HepG2 (cell line): ENCODE data around the gene NRIP2. TPM values are rescaled to one million over a fixed set of nuclear protein-coding genes. Genes with fewer than 3 reads are reported as not detected.

ENCODE experiments used
- FOXA1 ChIP-seq, 2 experiments: fragments of 450-650 bp in 1 of 2; sonication (generic) in 1 of 2; formaldehyde crosslinking in 1 of 2; IDR thresholded peaks; 2 replicates each; pipeline versions ENCODE4 v1.4.0 to v1.6.1; 2016 to 2020; ENCODE audit warnings: missing genetic modification reagents in 1 of 2
- FOXA3 ChIP-seq: IDR thresholded peaks from 2 replicates; pipeline ENCODE4 v1.6.1; 2016; ENCODE audit warnings: missing genetic modification reagents, missing compliant biosample characterization
- HNRNPH1 ChIP-seq: fragments of 200-400 bp; formaldehyde crosslinking; optimal IDR thresholded peaks from 2 replicates; pipeline ENCODE3; 2017; ENCODE audit warnings: mild to moderate bottlenecking, low read depth, low read length
- NR2F6 ChIP-seq, 2 experiments: IDR thresholded peaks; 2 replicates each; pipeline ENCODE4 v1.6.1; 2016; ENCODE audit warnings: antibody characterized with exemption in 1 of 2, mild to moderate bottlenecking in 1 of 2
- TCF7 ChIP-seq: sonication (generic); IDR thresholded peaks from 2 replicates; pipeline ENCODE4 v1.6.1; 2016; ENCODE audit warnings: antibody characterized with exemption, low read depth
- ZFP62 ChIP-seq: sonication (generic); formaldehyde crosslinking; IDR thresholded peaks from 2 replicates; pipeline ENCODE4 v1.4.0; 2020; ENCODE audit warnings: missing genetic modification reagents
- ZFY ChIP-seq: sonication (generic); formaldehyde crosslinking; IDR thresholded peaks from 2 replicates; pipeline ENCODE4 v1.4.0; 2020; ENCODE audit warnings: missing genetic modification reagents
- ZNF3 ChIP-seq: IDR thresholded peaks from 2 replicates; pipeline ENCODE4 v1.7.0; 2017; ENCODE audit warnings: inconsistent platforms
- ZNF460 ChIP-seq: sonication (generic); formaldehyde crosslinking; IDR thresholded peaks from 2 replicates; pipeline ENCODE4 v1.5.1; 2020; ENCODE audit warnings: missing genetic modification reagents, mild to moderate bottlenecking, borderline replicate concordance
- ZNF609 ChIP-seq: sonication (generic); formaldehyde crosslinking; IDR thresholded peaks from 2 replicates; pipeline ENCODE4 v1.4.0; 2020; ENCODE audit warnings: mild to moderate bottlenecking, missing genetic modification reagents, borderline replicate concordance
- ZNF746 ChIP-seq: sonication (generic); formaldehyde crosslinking; IDR thresholded peaks from 2 replicates; pipeline ENCODE4 v1.8.0; 2022; ENCODE audit warnings: mild to moderate bottlenecking, missing genetic modification reagents
- ZNF781 ChIP-seq: sonication (generic); formaldehyde crosslinking; IDR thresholded peaks from 2 replicates; pipeline ENCODE4 v1.5.1; 2020; ENCODE audit warnings: borderline replicate concordance, mild to moderate bottlenecking, missing genetic modification reagents; ENCODE audit errors: not compliant biosample characterization
- polyA plus RNA-seq, 8 experiments: library from polyadenylated mRNA; depleted of rRNA in 3 of 8; stranded (reverse) in 7 of 8; unstranded in 1 of 8; fragments of >200 nt; fragmentation: Illumina TruSeq in 4 of 8; extraction: Trizol in 4 of 8; gene quantifications; 2 replicates each; pipeline versions ENCODE4 v1.2.1 to v1.2.3, GENCODE V29; 2011 to 2016; ENCODE audit warnings: low read depth in 4 of 8, missing spikeins in 1 of 8, mixed read lengths in 1 of 8; ENCODE audit not compliant: insufficient read depth in 1 of 8
- total RNA-seq, 5 experiments: library from RNA; depleted of rRNA; stranded (reverse); fragments of >200 nt; fragmentation: Illumina TruSeq; extraction: Trizol; gene quantifications; 2 replicates each; pipeline ENCODE4 v1.2.3, GENCODE V29; 2016; ENCODE audit warnings: low read depth in 1 of 5
- TF ChIP-seq, protein P1 (sequence below), 2 experiments: sonication (generic) in 1 of 2; formaldehyde crosslinking in 1 of 2; IDR thresholded peaks; 2 replicates each; pipeline versions ENCODE4 v1.5.1 to v1.6.1; 2011 to 2020; ENCODE audit warnings: borderline replicate concordance in 1 of 2, low read depth in 1 of 2, low read length in 1 of 2, mild to moderate bottlenecking in 1 of 2, missing genetic modification reagents in 1 of 2, moderate library complexity in 1 of 2
- TF ChIP-seq, protein P2 (sequence below): sonication (generic); formaldehyde crosslinking; IDR thresholded peaks from 2 replicates; pipeline ENCODE4 v1.4.0; 2020; ENCODE audit warnings: mild to moderate bottlenecking, missing genetic modification reagents
- TF ChIP-seq, protein P3 (sequence below): sonication (generic); formaldehyde crosslinking; IDR thresholded peaks from 2 replicates; pipeline ENCODE4 v1.8.0; 2022; ENCODE audit warnings: missing genetic modification reagents, mild to moderate bottlenecking, borderline replicate concordance
- TF ChIP-seq, protein P4 (sequence below): sonication (generic); formaldehyde crosslinking; IDR thresholded peaks from 2 replicates; pipeline ENCODE4 v1.4.0; 2020; ENCODE audit warnings: missing genetic modification reagents, borderline replicate concordance

NRIP2 gene
- total and polyA plus RNA-seq, 2 of the 13 experiments (the other 11 are each of a cell fraction or from before 2014, with no cell fraction given), result not detected

- TF ChIP-seq, protein P1, sequence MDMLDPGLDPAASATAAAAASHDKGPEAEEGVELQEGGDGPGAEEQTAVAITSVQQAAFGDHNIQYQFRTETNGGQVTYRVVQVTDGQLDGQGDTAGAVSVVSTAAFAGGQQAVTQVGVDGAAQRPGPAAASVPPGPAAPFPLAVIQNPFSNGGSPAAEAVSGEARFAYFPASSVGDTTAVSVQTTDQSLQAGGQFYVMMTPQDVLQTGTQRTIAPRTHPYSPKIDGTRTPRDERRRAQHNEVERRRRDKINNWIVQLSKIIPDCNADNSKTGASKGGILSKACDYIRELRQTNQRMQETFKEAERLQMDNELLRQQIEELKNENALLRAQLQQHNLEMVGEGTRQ (IDR thresholded peaks at IDR 0.05; ENCODE audit: low read depth, low read length), result no peak
- TF ChIP-seq, protein P1 (CRISPR knock-in tag; IDR thresholded peaks at IDR 0.05; ENCODE audit: borderline replicate concordance), result no peak
- TF ChIP-seq ZNF460, result no peak
- no peak for TF ChIP-seq FOXA1 (IDR thresholded peaks at IDR 0.05)
- TF ChIP-seq FOXA1 (CRISPR knock-in tag; IDR thresholded peaks at IDR 0.05), result peak; percentile 30; the same call in 1 of the 2 replicates
- no peak for TF ChIP-seq ZFY (CRISPR knock-in tag)
- TF ChIP-seq, protein P2, sequence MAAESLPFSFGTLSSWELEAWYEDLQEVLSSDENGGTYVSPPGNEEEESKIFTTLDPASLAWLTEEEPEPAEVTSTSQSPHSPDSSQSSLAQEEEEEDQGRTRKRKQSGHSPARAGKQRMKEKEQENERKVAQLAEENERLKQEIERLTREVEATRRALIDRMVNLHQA, result no peak
- TF ChIP-seq NR2F6 (IDR thresholded peaks at IDR 0.05), result peak; percentile 81
- TF ChIP-seq NR2F6 (CRISPR knock-in tag; IDR thresholded peaks at IDR 0.05), result no peak
- no peak for TF ChIP-seq ZFP62
- peak; percentile 33; the same call in 1 of the 2 replicates for TF ChIP-seq FOXA3
- no peak for TF ChIP-seq ZNF3 (CRISPR knock-in tag)
- TF ChIP-seq ZNF746 (CRISPR knock-in tag), result no peak
- TF ChIP-seq HNRNPH1, result no peak
- TF ChIP-seq, protein P3, sequence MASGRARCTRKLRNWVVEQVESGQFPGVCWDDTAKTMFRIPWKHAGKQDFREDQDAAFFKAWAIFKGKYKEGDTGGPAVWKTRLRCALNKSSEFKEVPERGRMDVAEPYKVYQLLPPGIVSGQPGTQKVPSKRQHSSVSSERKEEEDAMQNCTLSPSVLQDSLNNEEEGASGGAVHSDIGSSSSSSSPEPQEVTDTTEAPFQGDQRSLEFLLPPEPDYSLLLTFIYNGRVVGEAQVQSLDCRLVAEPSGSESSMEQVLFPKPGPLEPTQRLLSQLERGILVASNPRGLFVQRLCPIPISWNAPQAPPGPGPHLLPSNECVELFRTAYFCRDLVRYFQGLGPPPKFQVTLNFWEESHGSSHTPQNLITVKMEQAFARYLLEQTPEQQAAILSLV (CRISPR knock-in tag), result no peak
- peak; percentile 61; the same call in 1 of the 2 replicates for TF ChIP-seq TCF7
- no peak for TF ChIP-seq ZNF781 (CRISPR knock-in tag)
- TF ChIP-seq, protein P4, sequence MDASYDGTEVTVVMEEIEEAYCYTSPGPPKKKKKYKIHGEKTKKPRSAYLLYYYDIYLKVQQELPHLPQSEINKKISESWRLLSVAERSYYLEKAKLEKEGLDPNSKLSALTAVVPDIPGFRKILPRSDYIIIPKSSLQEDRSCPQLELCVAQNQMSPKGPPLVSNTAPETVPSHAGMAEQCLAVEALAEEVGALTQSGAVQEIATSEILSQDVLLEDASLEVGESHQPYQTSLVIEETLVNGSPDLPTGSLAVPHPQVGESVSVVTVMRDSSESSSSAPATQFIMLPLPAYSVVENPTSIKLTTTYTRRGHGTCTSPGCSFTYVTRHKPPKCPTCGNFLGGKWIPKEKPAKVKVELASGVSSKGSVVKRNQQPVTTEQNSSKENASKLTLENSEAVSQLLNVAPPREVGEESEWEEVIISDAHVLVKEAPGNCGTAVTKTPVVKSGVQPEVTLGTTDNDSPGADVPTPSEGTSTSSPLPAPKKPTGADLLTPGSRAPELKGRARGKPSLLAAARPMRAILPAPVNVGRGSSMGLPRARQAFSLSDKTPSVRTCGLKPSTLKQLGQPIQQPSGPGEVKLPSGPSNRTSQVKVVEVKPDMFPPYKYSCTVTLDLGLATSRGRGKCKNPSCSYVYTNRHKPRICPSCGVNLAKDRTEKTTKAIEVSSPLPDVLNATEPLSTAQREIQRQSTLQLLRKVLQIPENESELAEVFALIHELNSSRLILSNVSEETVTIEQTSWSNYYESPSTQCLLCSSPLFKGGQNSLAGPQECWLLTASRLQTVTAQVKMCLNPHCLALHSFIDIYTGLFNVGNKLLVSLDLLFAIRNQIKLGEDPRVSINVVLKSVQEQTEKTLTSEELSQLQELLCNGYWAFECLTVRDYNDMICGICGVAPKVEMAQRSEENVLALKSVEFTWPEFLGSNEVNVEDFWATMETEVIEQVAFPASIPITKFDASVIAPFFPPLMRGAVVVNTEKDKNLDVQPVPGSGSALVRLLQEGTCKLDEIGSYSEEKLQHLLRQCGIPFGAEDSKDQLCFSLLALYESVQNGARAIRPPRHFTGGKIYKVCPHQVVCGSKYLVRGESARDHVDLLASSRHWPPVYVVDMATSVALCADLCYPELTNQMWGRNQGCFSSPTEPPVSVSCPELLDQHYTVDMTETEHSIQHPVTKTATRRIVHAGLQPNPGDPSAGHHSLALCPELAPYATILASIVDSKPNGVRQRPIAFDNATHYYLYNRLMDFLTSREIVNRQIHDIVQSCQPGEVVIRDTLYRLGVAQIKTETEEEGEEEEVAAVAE (CRISPR knock-in tag), result peak; percentile 71; the same call in 1 of the 2 replicates
- peak; percentile 78 for TF ChIP-seq ZNF609 (CRISPR knock-in tag)
These were observed 49.8 kb downstream of the NRIP2 start (continued) for GRCh38 chr12:2785017-2785416.
